Ovary (tissue), 9 donors: ENCODE results near the gene RPTOR. TPM values are rescaled to one million over a fixed set of nuclear protein-coding genes. Genes with fewer than 3 reads are reported as not detected.
A peak's percentile ranks its signal among the peaks of the same experiment; 100 is the strongest.
"Not testable (repeated sequence)": the region's sequence is repeated elsewhere in the genome, so short reads cannot be mapped to it uniquely, and the experiment has no call there.

ENCODE experiments used
- DNase-seq, 5 donors: peaks; one replicate each; pipeline ENCODE4 v3.0.0-alpha.2; 2019 to 2020
- H3K27ac ChIP-seq, 2 donors: fragments of 200-600 bp; one replicate each; pipeline versions ENCODE4 v1.5.1 to v1.8.0; 2019 to 2022
- H3K27me3 ChIP-seq: fragments of 200-600 bp; one replicate; pipeline ENCODE4 v1.8.0; 2022
- H3K36me3 ChIP-seq: fragments of 200-600 bp; sonication (generic); one replicate; pipeline ENCODE4 v1.5.1; 2019
- H3K4me1 ChIP-seq: one replicate; pipeline ENCODE4 v1.8.1; 2013; ENCODE audit warnings: mild to moderate bottlenecking, moderate library complexity; ENCODE audit not compliant: insufficient read depth
- H3K4me3 ChIP-seq: fragments of 200-600 bp; sonication (generic); one replicate; pipeline ENCODE4 v1.5.1; 2017
- H3K9me3 ChIP-seq, 2 donors: fragments of 200-600 bp in 1 of 2; sonication (generic) in 1 of 2; one replicate each; pipeline versions ENCODE4 v1.5.1 to v1.8.1; 2013 to 2019; ENCODE audit warnings: mild to moderate bottlenecking in 1 of 2, moderate library complexity in 1 of 2
- CTCF ChIP-seq, 3 donors: fragments of 450-650 bp in 2 of 3; fragments of 200-600 bp in 1 of 3; IDR thresholded peaks; one replicate each; pipeline versions ENCODE4 v1.5.1 to v1.8.0; 2016 to 2022; ENCODE audit warnings: antibody characterized with exemption in 3 of 3, mild to moderate bottlenecking in 1 of 3
- EP300 ChIP-seq: sonication (generic); formaldehyde crosslinking; IDR thresholded peaks from one replicate; pipeline ENCODE4 v1.6.1; 2017; ENCODE audit warnings: antibody characterized with exemption
- POLR2A ChIP-seq: fragments of 450-650 bp; IDR thresholded peaks from one replicate; pipeline ENCODE4 v1.6.1; 2017; ENCODE audit warnings: antibody characterized with exemption, mild to moderate bottlenecking, moderate library complexity
- WGBS, 3 donors: extraction: QIAGEN DNeasy Blood & Tissue Kit in 1 of 3; methylation state at CpG; one replicate each; pipeline versions ENCODE4 v1.1.5 to v1.1.7; 2013 to 2017; 5-methylcytosine and 5-hydroxymethylcytosine counted together
- intact Hi-C, 4 donors: fragments of 100-400 bp; cut with DNase I; formaldehyde crosslinking; loops; one replicate each; pipeline versions ENCODE4 v1.11.0 to v1.15.1; 2022 to 2023
- polyA plus RNA-seq, 2 donors: library from polyadenylated mRNA; stranded (reverse); fragments of 200-250 nt in 1 of 2; fragments of 350-450 nt in 1 of 2; fragmentation: Illumina TruSeq in 1 of 2; extraction: RNeasy Lipid Tissue Mini Kit (QIAGEN cat#74804) in 1 of 2; gene quantifications; one replicate each; pipeline ENCODE4 v1.2.3, GENCODE V29; 2013 to 2014
- total RNA-seq, 7 donors: library from RNA; depleted of rRNA in 2 of 7; stranded (reverse); fragments of >200 nt in 2 of 7; fragmentation: NEBNext Ultra II Directional in 3 of 7; extraction: Animal tissue kit (Norgen Biotek cat#: 25700) in 3 of 7; gene quantifications; one replicate each; pipeline versions ENCODE4 v1.1.0 to v1.2.4, GENCODE V29; 2016 to 2023
- donor health status: DM: no; HTN: no; CAD: no; lungs with moderate emphysema.
- donor health status: DM: no; HTN: no; CAD: no.
- donor health status: Bipolar disorder and iron deficiency.
- donor health status: DM: yes; HTN: yes; CAD: no.
- donor health status: DM: no; HTN: no; CAD: no.
- donor health status: DM: yes; HTN: yes; CAD: no.

Gene RPTOR
- total and polyA plus RNA-seq, 9 donors: 11.1 to 41.9 (median 27.9) TPM

GRCh38 chr17:80574496-80574895 lies 29.9 kb downstream of the RPTOR start:
- WGBS, 3 donors: 73 to 74% (median 74%) methylated on average over 4 of the region's 4 CpGs
- intact Hi-C loops: loop anchor here in 1 of 4 donors (10.0 kb wide), 1 partner anchor 150 kb away; no protein-coding TSS in a partner anchor
- Histone ChIP-seq H3K9me3 (no peaks in the 10 kb centered on the region), H3K4me3 (no peak overlapping the region), H3K27ac (no peak overlapping the region), H3K4me1 (no peaks in the 10 kb centered on the region), H3K27me3 (no peaks in the 10 kb centered on the region), H3K36me3 (no peaks in the 10 kb centered on the region)
- TF ChIP-seq POLR2A (no peak), CTCF (IDR thresholded peaks at IDR 0.05) (no peak), EP300 (no peak)
- no peak for DNase-seq

GRCh38 chr17:80575057-80575875 lies 30.6 kb downstream of the RPTOR start:
- 42 to 48% (median 44%) methylated on average over 17 of the region's 17 CpGs for WGBS, 3 donors
- intact Hi-C loops: loop anchor here in 1 of 4 donors (10.0 kb wide), 1 partner anchor 150 kb away; no protein-coding TSS in a partner anchor
- H3K4me1 ChIP-seq: no peaks in the 10 kb centered on the region
- no peak for TF ChIP-seq EP300
- no peak for TF ChIP-seq POLR2A
- peak; percentile 24 to 47 (median 45) for TF ChIP-seq CTCF (IDR thresholded peaks at IDR 0.05)
- no peaks in the 10 kb centered on the region for H3K27me3 ChIP-seq
- no peak overlapping the region for H3K27ac ChIP-seq
- H3K36me3 ChIP-seq: no peaks in the 10 kb centered on the region
- no peaks in the 10 kb centered on the region for H3K9me3 ChIP-seq
- peak; percentile 14 to 74 (median 53) for DNase-seq
- H3K4me3 ChIP-seq: no peak overlapping the region

GRCh38 chr17:80577876-80578570 lies 33.4 kb downstream of the RPTOR start:
- TF ChIP-seq POLR2A (no peak), CTCF (IDR thresholded peaks at IDR 0.05) (no peak), EP300 (no peak)
- WGBS, 3 donors: 85 to 87% (median 86%) methylated on average over 14 of the region's 14 CpGs
- Histone ChIP-seq H3K4me3 (no peak overlapping the region), H3K27me3 (no peaks in the 10 kb centered on the region), H3K9me3 (no peaks in the 10 kb centered on the region), H3K36me3 (no peaks in the 10 kb centered on the region), H3K4me1 (no peaks in the 10 kb centered on the region), H3K27ac (no peak overlapping the region)
- no peak for DNase-seq
- intact Hi-C loops: loop anchor here in 1 of 4 donors (10.0 kb wide), 1 partner anchor 153 kb away; no protein-coding TSS in a partner anchor

GRCh38 chr17:80578668-80579388 lies 34.2 kb downstream of the RPTOR start:
- not testable (repeated sequence) for H3K4me3 ChIP-seq, H3K36me3 ChIP-seq, H3K4me1 ChIP-seq, H3K27ac ChIP-seq, H3K9me3 ChIP-seq, H3K27me3 ChIP-seq, DNase-seq
- WGBS, 3 donors: 94 to 96% (median 95%) methylated on average over 15 of the region's 15 CpGs
- intact Hi-C loops: loop anchor here in 1 of 4 donors (10.0 kb wide), 1 partner anchor 154 kb away; no protein-coding TSS in a partner anchor
